GM10248 (cell line): ENCODE data around the gene CYB5D1.

Source experiments
- CTCF ChIA-PET: fragments of 300-600 bp; sonication (Branson Sonifier 250); formaldehyde crosslinking; extraction: SDS; loops from one replicate; lab custom pipeline; 2021; ENCODE audit warnings: antibody characterized with exemption; lab: Yijun Ruan, JAX
- POLR2A ChIA-PET: fragments of 350-650 bp; sonication (Branson Sonifier 250); formaldehyde crosslinking; extraction: SDS; loops from one replicate; lab custom pipeline; 2020; ENCODE audit warnings: antibody characterized with exemption; lab: Yijun Ruan, JAX
- DNase-seq: peaks from one replicate; pipeline ENCODE4 v3.0.0; 2012; ENCODE audit errors: extremely low spot score
- CTCF ChIP-seq: IDR thresholded peaks from 2 replicates; pipeline ENCODE4 v1.5.1; 2012; ENCODE audit warnings: mild to moderate bottlenecking, low read depth; ENCODE audit errors: extremely low read depth, missing control alignments, control extremely low read depth

The CYB5D1 gene

GRCh38 chr17:7833011-7833794 is 24.6 kb upstream of the CYB5D1 start:
- ChIA-PET POLR2A (no interaction called here), CTCF (interaction anchor here (0.8 to 4.6 kb wide), 16 partner anchors 8 to 224 kb away, joined by 3 to 29 read pairs (median 4); partner anchors contain the start of genes CYB5D1 and NAA38)
- no peak for DNase-seq
- no peak for TF ChIP-seq CTCF

- DNase-seq: peak; percentile 93
- no peak for TF ChIP-seq CTCF
- POLR2A ChIA-PET: no interaction called here
Measured at GRCh38 chr17:7833795-7834541, 23.8 kb upstream of the CYB5D1 start, which contains the start of gene KDM6B. TSS of gene KDM6B (plus strand) at chr17:7834217. CDS start at chr17:7845555, 11,338 bp downstream.

GRCh38 chr17:7834542-7834956 is 23.3 kb upstream of the CYB5D1 start:
- no peak for TF ChIP-seq CTCF
- ChIA-PET POLR2A (interaction anchor here (0.6 to 1.1 kb wide), 2 partner anchors 23 to 338 kb away, joined by 3 read pairs; partner anchors contain the start of gene NAA38), CTCF (interaction anchor here (0.7 to 4.6 kb wide), 16 partner anchors 9 to 284 kb away, joined by 3 to 29 read pairs (median 4); partner anchors contain the start of genes CNTROB, NAA38 and TRAPPC1)
- no peak for DNase-seq

More at GRCh38 chr17:7833795-7834541, 23.8 kb upstream of the CYB5D1 start, which contains the start of gene KDM6B:
- CTCF ChIA-PET: interaction anchor here (0.8 to 4.6 kb wide), 18 partner anchors 9 to 224 kb away, joined by 3 to 29 read pairs (median 4); partner anchors contain the start of genes CNTROB, NAA38 and TRAPPC1

- TF ChIP-seq CTCF: peak; percentile 95
- CTCF ChIA-PET: interaction anchor here (0.7 to 4.6 kb wide), 18 partner anchors 10 to 284 kb away, joined by 3 to 29 read pairs (median 4); partner anchors contain the start of genes CNTROB, NAA38 and TRAPPC1
- POLR2A ChIA-PET: interaction anchor here (0.6 to 1.1 kb wide), 4 partner anchors 22 to 555 kb away, joined by 3 to 4 read pairs (median 3); partner anchors contain the start of gene NAA38
- peak; percentile 92 for DNase-seq
Measured at GRCh38 chr17:7834957-7835813, 22.6 kb upstream of the CYB5D1 start.

GRCh38 chr17:7835814-7836595 is 21.8 kb upstream of the CYB5D1 start:
- no peak for TF ChIP-seq CTCF
- POLR2A ChIA-PET: interaction anchor here (0.6 to 1.1 kb wide), 3 partner anchors 319 to 556 kb away, joined by 3 to 4 read pairs (median 3); no protein-coding TSS in a partner anchor
- DNase-seq: no peak
- CTCF ChIA-PET: interaction anchor here (0.9 to 4.6 kb wide), 12 partner anchors 9 to 274 kb away, joined by 3 to 29 read pairs (median 6); no protein-coding TSS in a partner anchor
